ENCODE measurements around the gene TLL2. TPM values are rescaled to one million over a fixed set of nuclear protein-coding genes. Genes with fewer than 3 reads are reported as not detected.

The TLL2 gene
- total and polyA plus RNA-seq, 2 donors (not counting 3 experiments of a cell fraction or from before 2014, with no cell fraction given): 0.03 to 0.20 TPM

GRCh38 chr10:96400465-96400864, 113.3 kb downstream of the TLL2 start:
- no peaks in the 10 kb centered on the region for H3K9me1 ChIP-seq (replicated peaks; ENCODE audit: control insufficient read depth, extremely low read depth, insufficient read depth, low read length)
- DNase-seq (ENCODE audit: low read depth, low spot score): no peak
- TF ChIP-seq POLR2AphosphoS5 (IDR thresholded peaks at IDR 0.05; ENCODE audit: insufficient read depth, low read depth, low read length): no peak
- no peak for TF ChIP-seq EZH2 (IDR thresholded peaks at IDR 0.05; ENCODE audit: borderline replicate concordance, low read depth, low read length, severe bottlenecking)
- no peak for TF ChIP-seq POLR2A (IDR thresholded peaks at IDR 0.05; ENCODE audit: low read depth, low read length)
- TF ChIP-seq JUN (IDR thresholded peaks at IDR 0.05; ENCODE audit: borderline replicate concordance, insufficient read depth, insufficient read length, low read depth): no peak
- TF ChIP-seq GATA2 (IDR thresholded peaks at IDR 0.05; ENCODE audit: insufficient read depth, insufficient read length, low read depth, low read length): no peak
- no peak for TF ChIP-seq MYC (IDR thresholded peaks at IDR 0.05; ENCODE audit: low read depth, low read length)
- TF ChIP-seq, protein P1, sequence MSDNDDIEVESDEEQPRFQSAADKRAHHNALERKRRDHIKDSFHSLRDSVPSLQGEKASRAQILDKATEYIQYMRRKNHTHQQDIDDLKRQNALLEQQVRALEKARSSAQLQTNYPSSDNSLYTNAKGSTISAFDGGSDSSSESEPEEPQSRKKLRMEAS (IDR thresholded peaks at IDR 0.05; ENCODE audit: insufficient read depth, insufficient read length): no peak
- no peak for TF ChIP-seq FOS (IDR thresholded peaks at IDR 0.05; ENCODE audit: borderline replicate concordance, insufficient read depth, low read length)
- TF ChIP-seq, protein P2, sequence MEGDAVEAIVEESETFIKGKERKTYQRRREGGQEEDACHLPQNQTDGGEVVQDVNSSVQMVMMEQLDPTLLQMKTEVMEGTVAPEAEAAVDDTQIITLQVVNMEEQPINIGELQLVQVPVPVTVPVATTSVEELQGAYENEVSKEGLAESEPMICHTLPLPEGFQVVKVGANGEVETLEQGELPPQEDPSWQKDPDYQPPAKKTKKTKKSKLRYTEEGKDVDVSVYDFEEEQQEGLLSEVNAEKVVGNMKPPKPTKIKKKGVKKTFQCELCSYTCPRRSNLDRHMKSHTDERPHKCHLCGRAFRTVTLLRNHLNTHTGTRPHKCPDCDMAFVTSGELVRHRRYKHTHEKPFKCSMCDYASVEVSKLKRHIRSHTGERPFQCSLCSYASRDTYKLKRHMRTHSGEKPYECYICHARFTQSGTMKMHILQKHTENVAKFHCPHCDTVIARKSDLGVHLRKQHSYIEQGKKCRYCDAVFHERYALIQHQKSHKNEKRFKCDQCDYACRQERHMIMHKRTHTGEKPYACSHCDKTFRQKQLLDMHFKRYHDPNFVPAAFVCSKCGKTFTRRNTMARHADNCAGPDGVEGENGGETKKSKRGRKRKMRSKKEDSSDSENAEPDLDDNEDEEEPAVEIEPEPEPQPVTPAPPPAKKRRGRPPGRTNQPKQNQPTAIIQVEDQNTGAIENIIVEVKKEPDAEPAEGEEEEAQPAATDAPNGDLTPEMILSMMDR (IDR thresholded peaks at IDR 0.05; ENCODE audit: extremely low read depth in 1 of 2, insufficient read depth in 1 of 2, low read depth in 1 of 2, low read length in 2 of 2): no peak
- POLR2A ChIA-PET: no interaction called here
- peaks cover 2 to 9% of the 10 kb centered on the region in 2 experiments for H3K27me3 ChIP-seq (ENCODE audit: control insufficient read depth in 2 of 2, insufficient read depth in 2 of 2, low read length in 2 of 2)
- CTCF ChIA-PET: no interaction called here
- intact Hi-C loops (cut with micrococcal nuclease): no loop called here
- H3K27ac ChIP-seq (ENCODE audit: insufficient read depth, low read depth, low read length): no peak overlapping the region
- no peaks in the 10 kb centered on the region for H4K20me1 ChIP-seq (replicated peaks; ENCODE audit: control insufficient read depth, extremely low read depth, insufficient read depth, low read length)
- no peak overlapping the region for H3K4me3 ChIP-seq (replicated peaks in 1 of 3; ENCODE audit: insufficient read depth in 1 of 3, low read depth in 1 of 3, low read length in 3 of 3)
- dilution Hi-C loops (cut with MboI; ENCODE audit: extremely low pct_ligation_motif_present, low sequenced_read_pairs): no loop called here
- H3K9ac ChIP-seq (replicated peaks; ENCODE audit: extremely low read depth, insufficient read depth, low read length): no peak overlapping the region
- no peak overlapping the region for H2AFZ ChIP-seq (ENCODE audit: low read depth, low read length)
- no TSS peak for BruUV-seq (replicated peaks)
- no peaks in the 10 kb centered on the region for H3K9me3 ChIP-seq (replicated peaks; ENCODE audit: control insufficient read depth, insufficient read depth, low read length)
- H3K79me2 ChIP-seq (ENCODE audit: control insufficient read depth, insufficient read depth, low read length): no peaks in the 10 kb centered on the region
- no peak overlapping the region for H3K4me2 ChIP-seq (ENCODE audit: insufficient read depth, low read length)
- FAIRE-seq: no peak
- no peaks in the 10 kb centered on the region for H3K36me3 ChIP-seq (ENCODE audit: control insufficient read depth in 2 of 2, extremely low read depth in 1 of 2, insufficient read depth in 2 of 2, low read length in 2 of 2)
- no peaks in the 10 kb centered on the region for H3K4me1 ChIP-seq (ENCODE audit: control insufficient read depth, extremely low read depth, insufficient read depth, low read length)
